Activated naive CD4-positive, alpha-beta T cell treated with Interleukin-2 at 50 U/mL for 16 hours (primary cell): ENCODE measurements around the gene ZSCAN22.

ENCODE experiments used
- DNase-seq: peaks from one replicate; pipeline ENCODE4 v3.0.0-alpha.2; 2020

ZSCAN22 gene

DNA sequence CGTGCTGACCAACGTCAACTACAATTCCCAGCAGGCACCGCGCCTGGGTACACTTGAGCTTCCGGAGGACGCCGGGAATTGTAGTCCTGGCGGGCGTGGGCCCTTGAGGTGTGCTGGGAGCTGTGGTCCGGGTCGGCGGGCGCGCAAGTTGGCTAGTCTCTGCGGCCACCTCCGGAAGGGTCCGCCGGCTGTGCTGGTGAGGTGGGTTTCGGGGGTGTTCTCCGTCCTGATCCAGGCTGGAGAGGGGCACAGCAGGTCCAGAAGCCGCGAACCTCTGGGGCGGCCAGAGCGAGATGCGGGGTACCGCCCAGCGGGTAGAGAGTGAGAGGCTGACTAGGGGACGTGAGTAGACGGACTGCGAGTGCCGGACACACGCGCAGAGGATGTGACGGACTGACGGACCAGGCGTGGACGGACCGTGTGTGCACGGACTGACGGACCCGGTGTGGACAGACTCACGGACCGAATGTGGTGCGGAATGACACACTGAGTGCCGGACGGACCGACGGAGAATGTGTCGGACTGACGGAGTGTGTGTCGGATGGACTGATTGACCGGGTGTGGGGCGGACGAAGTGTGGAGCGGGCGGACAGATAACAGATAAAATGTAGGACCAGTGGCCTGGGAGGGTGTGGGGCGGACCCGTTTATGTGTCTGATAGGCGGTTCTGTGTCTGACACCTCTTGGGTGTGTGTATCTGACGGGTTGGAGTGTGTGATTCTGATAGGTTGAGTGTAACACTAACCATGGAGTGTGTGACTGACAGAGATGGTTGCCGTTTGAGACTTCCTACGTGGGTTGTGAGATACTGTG, at the start of gene ZSCAN22:
TSS of gene ZSCAN22 (plus strand) at position 81 of the 813 bp plus-strand sequence. CDS start 7,809 bp downstream, outside the sequence.
- peak; percentile 91 for DNase-seq

DNA sequence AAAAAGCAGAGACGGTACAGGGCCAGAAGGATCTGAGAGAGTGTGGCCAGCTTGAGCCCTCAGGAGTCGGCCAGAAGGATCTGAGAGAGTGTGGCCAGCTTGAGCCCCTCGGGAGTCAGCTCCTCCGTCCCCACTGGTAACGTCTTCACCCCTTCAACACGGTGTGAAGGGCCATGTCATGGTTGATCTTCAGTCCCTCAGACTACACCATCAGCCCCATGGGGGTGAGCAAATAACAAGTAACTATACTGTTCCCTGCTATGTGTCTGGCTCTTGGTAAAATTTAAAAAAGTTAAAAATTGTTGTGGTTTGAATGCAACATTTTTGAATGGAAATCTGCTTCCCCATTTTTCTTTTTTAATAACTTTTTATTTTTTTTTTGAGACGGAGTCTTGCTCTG, 49.6 kb upstream of the ZSCAN22 start:
- no peak for DNase-seq

DNA sequence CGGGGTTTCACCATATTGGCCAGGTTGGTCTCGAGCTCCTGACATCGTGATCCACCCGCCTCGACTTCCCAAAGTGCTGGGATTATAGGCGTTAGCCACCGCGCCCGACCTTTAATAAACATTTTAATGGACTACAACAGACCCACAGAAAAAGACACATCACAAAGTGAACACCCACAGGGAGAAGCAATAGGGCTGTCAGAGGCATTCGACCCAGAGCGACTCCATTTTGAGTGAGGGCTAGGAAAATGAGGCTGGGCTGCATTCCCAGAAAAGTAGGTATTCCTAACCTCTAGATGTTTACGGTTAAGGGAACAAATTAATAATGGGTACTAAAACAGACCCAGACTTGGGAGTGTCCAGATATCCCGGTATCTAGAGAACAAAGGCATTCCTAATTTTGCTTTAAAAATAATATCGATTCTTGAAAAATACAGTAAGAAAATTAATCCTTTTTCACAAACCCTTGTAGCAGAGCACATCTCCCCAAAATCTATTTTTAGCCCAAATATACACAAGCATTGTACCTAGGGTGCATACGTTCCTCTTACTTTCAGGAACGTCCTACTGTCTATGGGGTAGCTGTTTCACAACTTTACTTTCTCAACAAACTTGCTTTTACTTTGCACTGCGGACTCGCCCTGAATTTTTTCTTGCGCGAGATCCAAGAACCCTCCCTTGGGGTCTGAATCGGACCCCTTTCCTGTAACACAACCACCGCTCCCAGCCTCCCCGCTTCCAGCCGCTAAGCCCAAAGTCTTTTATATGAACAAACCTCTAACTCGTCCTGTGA, 48.9 kb upstream of the ZSCAN22 start:
- no peak for DNase-seq

DNA sequence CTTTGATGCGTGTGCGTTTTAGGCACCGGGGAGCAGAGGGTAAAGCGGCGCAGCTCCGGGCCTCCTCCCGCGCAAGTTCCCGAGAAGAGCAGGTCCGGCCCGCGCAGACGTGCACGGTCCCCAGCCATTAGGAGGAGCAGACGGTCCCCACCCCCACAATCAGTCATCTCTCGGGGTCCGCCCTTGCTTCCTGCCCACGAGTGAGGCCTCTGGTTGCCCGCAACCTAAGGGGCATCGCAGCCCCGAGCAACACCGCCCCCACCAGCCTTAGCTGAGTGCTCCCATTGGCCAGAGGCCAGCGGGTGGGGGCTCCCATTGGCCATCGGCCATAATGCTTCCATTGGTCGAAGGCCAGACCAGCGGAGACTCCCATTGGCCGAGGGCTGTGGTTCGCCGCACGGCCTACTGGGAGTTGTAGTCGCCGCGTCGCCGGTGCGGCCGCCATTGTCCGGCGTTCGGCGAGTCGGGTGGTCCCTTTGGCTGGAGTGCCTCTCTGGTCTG, 48.2 kb upstream of the ZSCAN22 start, which contains the start of gene ZNF8:
TSS of gene ZNF8 (plus strand) at position 415 of the 501 bp plus-strand sequence. CDS start 127 bp downstream, outside the sequence.
- DNase-seq, result peak; percentile 99

DNA sequence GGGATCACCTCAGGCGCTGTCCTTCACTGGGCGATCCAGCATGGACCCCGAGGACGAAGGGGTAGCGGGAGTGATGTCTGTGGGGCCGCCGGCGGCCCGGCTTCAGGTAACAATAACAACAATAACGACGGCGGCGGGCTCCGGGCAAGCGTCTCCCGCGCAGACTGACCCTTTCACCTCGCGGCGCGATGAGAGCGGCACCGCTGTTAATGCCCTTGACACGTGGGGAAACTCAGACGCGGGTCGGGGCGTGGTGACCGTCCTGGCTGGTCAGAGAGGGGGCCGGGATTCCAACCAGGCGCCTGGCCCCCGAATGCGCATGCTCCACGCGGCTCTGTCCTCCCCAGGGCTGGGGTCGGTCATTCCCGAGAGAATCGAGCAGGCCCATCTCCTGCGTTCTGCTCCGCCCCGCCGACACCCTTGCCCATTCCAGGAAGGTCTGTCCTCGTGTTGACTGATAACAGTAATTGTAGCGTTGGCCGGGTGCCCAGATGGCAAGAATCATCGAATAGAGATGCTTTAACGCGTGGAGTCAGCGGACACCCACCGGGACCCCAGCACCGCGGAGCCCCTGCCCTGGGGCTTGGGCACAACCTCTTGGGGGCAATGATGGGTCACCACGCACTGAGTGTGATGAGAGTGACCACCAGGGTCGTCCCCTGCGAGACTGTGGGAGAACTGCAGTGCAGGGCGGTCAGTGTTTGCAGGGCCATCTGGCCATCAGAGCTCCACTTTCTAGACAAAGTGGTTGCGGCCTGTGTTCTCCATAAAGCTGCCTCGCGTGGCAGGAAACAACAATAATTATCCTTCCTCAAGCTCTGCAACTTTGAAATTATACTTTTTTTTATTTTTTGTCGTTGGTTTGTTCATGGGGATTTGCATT, 47.5 kb upstream of the ZSCAN22 start:
- DNase-seq, result peak; percentile 53

DNA sequence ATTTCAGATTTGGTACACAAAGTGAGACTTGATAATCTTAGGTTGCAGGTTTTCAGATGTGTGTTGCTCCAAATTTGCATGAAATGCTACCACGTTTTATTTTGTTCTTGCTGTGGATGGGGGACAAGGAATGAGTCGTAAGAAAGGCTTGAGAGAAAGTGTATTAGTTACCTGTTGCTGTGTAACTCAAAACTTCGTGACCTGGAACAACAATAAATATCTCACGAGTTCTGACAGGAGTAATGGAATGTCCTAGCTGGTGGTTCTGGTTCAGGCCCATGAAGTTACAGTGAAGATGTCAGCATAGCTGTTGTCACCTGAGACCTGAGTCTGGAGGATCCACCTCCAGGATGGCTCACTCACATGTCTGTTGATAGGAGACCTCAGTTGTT, 46.9 kb upstream of the ZSCAN22 start:
- no peak for DNase-seq

DNA sequence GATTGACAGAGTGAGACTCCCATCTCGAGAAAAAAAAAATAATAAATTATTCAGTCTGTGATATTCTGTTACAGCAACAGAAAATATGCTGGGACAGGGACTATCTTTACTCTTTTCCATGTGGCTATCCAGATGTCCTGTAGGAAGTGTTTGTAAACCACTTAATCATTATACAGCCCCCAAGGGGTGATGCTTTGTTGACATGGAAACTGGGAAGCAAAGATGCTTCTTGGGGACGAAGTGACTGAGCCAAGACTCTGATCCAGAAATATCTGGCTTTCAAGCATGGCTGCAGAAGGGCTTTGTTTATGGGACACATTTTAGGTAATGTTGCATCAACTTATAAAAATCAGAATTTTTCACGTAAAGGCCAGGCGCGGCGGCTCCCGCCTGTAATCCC, 42.6 kb upstream of the ZSCAN22 start:
- DNase-seq, result no peak

DNA sequence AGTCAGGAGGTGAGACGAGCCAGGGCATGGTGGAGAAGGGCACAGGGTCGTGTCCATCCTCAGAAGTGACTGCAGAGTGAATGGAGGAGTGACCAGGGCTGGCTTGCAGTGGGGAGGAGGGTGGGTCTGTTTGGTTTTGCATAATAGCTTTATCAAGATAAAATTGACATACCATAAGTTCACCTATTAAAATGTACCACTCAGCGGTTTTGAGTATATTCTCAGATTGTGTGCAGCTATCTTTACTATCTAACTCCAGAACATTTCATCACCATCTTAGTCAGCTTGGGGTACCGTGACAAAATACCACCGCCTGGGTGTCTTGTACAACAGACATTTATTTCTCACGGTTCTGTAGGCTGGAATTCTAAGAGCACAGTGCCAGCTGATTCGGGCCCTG, 34.9 kb upstream of the ZSCAN22 start:
- no peak for DNase-seq

DNA sequence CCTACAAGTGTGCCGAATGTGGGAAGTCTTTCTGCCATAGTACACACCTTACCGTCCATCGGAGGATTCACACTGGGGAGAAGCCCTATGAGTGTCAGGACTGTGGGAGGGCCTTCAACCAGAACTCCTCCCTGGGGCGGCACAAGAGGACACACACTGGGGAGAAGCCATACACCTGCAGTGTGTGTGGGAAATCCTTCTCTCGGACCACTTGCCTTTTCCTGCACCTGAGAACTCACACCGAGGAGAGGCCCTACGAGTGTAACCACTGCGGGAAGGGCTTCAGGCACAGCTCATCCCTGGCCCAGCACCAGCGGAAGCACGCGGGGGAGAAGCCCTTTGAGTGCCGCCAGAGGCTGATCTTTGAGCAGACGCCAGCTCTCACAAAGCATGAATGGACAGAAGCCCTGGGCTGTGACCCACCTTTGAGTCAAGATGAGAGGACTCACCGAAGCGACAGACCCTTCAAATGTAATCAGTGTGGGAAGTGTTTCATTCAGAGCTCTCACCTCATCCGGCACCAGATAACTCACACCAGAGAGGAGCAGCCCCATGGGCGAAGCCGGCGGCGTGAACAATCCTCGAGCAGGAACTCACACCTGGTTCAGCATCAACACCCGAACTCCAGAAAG, 31.9 kb upstream of the ZSCAN22 start:
- DNase-seq, result no peak

DNA sequence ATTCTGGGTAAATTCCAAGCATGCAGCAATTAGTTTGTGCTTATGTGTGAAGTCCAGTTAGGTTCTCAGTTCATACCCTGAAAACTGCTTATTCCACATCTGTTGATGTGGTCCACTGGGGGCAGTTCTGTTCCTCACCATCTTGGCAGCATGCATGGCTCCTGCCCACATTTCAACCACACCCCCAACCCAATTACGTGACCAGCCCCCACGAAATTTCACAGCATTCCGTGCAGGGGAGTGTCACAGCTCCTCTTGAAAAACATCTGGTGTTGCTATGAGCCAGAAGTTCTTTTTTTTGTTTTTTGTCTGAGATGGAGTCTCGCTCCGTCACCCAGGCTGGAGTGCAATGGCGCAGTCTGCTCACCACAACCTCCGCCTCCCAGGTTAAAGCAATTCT, 30.7 kb upstream of the ZSCAN22 start:
- DNase-seq, result no peak

DNA sequence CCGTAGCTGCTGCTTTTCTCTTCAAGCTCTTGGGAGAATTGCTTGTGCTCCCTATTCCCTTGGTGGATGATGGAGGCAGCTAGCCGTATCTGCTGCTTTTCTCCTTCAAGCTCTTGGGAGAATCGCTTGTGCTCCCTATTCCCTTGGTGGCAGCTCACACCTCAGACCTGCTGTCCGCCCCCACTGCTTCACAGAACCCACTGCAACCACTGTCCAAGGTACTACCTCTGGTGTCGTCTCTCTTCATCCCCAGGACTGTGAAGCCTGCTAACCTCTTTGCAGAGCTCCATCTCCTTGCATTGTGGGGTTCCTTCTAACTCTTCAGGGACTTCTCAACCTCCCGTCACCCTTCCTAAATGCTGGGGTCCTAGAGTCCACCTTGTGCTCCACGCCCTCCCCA, 26.2 kb upstream of the ZSCAN22 start:
- no peak for DNase-seq

DNA sequence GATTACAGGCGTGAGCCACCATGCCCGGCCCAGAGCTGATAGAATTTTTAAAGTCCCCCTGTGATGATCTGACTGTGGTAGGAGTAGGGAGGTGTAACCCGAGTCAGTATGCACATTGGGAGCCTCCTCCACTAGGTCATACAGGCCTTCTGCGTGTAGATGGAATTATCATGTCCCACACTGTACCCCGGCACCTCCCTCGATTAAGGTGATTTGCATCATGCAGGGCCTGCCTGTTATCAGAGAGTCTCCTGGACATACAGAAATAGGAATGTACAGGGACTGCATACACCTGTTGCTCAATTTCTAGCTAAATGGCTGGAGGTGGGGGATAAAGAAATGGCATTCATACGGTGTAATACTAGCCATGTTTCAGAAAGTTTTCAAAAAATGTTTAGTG, 22.5 kb upstream of the ZSCAN22 start:
- no peak for DNase-seq

DNA sequence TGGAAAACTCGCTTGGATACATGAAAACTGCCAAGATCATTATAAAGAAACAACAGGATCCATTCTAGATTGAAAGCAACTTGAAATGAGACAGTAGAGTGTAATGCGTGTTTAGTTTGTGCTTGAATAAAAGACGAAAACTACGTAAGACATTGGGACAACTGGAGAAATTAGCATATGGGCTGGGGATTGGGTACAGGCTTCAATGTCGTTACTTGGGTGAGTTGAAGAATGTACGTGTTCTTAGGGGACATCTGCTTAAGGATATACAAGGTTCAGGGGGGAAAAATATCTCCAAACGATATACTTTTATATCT, 22.1 kb upstream of the ZSCAN22 start:
- no peak for DNase-seq

DNA sequence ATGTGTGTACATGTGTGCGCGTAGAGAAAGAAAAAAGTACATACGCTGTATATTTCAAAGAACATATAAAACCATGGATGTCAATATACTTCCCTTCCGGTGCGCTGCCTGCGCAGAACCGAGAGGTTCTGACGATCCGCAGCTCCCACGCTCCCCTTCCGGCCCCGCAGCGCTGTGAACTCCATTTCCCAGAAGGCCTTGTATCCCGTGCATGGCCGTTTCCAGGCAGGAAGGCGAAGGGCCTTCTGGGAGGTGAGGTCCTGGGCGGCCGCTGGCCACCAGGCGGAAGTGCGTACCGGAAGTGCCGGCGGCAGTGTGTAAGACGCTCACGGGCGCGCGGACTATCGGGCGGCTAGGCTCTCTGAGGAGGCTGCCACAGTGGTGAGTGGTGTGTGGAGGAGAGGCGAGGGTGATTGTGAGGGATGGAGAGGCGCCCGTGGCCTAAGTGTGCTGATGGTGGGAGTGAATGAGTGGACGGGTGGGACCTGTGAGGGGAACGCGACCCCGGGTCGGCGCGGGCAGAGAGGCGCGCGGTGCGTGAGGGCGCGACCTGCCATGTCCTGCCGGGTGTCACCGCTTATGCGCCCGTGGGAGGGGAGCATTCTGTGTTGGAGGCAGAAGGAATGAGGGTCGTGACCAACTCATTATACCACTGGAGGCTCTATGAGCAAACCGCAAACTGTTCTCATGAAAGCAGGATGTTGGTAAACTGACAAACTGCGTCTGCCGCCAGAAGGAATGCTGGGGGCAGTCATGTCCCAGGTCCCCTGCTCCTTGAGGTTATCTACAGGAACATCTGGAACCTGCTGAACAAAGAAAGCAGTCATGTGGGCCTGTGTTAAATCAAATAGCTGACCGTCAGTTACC, 21.5 kb upstream of the ZSCAN22 start, which contains the start of gene ERVK3-1:
TSS of gene ERVK3-1 (plus strand) at position 313 of the 867 bp plus-strand sequence. CDS start 6,792 bp downstream, outside the sequence.
- peak; percentile 95 for DNase-seq

DNA sequence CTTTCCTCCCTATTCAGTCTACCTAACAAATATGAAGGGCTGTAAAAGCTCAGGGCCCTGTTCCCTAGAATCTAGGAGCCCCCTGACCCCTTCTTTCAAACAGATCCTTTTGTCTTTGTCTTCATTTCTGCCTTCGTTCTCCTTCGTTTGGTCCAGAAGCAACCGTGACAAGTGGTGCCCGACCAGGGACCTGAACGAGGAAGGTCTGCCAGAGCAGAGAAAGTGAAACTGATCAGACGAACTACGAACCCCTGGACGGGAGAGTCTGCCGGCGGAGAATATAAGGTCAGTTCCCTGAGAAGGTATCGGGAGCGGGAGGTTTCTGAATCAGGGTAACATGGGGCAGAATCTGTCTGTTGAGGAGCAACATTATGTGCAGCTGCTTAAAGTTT, 20.9 kb upstream of the ZSCAN22 start:
- no peak for DNase-seq

DNA sequence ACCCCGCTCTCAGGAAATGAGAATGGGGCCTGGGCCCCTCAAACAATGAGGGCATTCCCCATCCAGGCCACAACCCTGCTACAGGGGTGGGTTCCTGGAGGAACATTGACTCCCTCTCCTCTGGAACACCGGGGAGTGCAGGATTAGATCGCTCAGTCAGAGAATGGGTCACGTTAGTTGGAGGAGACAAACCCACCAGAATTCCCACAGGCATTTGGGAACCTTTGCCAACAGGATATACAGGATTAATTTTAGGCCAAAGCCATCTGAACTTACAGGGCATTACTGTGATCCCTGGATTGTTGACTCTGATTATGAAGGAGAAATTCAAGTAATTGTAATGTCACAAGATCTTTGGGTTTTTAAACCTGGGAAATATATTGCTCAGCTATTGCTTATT, 19.1 kb upstream of the ZSCAN22 start:
- DNase-seq, result no peak

DNA sequence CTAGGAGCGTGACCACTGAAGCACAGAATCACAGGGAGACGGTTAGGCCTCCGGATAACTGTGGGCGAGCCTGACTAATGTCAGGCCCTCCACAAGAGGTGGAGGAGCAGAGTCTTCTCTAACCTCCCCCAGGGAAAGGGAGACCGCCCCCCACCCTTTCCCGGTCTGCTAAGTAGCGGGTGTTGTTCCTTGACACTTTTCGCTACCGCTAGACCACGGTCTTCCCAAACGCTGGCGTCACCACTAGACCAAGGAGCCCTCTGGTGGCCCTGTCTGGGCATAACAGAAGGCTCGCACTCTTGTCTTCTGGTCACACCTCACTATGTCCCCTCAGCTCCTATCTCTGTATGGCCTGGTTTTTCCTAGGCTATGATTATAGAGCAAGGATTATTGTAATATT, 16.1 kb upstream of the ZSCAN22 start:
- peak; percentile 11 for DNase-seq

DNA sequence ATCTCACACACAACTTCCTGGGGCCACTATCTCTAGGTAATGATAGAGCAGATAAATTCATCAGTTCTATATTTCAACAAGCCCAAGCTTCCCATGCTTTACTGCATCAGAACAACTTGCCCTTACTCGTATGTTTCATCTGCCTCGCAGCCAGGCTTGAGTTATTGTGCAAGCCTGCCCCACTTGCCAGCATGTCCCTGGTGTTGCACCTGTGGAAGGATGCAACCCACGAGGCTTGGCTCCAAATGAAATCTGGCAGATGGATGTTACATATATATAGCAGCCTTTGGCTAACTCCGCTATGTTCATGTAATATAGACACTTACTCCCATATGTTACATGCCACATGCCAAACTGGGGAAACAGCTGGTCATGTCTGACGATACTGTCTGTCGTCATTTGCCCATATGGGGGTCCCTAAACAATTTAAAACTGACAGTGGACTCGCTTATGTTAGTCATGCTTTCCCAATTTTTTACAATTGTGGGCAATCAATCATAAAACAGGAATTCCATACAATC, 15.4 kb upstream of the ZSCAN22 start:
- DNase-seq, result no peak

DNA sequence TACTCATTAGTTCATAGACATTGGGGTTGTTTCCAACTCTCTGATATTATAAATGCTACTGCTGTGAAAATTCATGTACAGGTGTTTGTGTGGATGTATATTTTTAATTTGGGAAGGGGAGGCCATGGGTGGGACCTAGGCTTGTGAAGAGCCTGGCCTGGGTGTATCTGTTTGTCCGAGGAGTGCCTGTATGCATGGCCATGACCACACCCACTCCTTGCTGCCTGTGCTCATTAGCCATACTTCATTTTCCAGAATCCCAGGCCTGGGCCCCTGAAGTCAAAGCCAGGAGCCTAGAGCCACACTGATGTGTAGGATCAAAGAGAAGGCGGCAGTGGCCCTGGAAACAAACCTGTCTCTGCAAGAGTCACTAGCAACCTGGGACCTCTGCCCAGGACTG, 11.2 kb upstream of the ZSCAN22 start:
- DNase-seq, result no peak

DNA sequence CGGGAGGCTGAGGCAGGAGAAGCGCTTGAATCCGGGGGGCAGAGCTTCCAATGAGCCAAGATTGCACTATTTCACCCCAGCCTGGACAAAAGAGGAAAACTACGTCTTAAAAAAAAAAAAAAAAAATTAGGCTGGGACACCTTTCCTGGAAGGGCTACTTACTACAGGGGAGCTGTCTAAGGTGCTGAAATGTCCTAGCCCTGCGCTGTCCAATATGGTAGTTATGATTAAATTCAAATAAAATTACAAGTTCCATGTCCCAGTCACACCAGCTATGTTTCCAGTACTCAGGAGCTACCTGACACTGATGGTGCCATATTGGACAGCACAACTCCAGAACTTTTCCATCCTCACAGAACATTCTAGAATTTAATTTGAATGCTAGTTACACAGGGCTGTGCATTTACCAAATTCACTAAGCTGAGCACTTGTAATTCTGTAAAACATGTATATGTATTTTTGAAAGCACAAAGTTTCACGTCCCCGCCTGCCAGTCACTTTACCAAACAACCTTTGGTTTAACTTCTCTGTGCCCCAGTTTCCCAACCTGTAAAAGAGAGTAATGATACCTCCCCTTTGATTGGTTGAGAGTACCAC, 9.2 kb upstream of the ZSCAN22 start:
- no peak for DNase-seq

DNA sequence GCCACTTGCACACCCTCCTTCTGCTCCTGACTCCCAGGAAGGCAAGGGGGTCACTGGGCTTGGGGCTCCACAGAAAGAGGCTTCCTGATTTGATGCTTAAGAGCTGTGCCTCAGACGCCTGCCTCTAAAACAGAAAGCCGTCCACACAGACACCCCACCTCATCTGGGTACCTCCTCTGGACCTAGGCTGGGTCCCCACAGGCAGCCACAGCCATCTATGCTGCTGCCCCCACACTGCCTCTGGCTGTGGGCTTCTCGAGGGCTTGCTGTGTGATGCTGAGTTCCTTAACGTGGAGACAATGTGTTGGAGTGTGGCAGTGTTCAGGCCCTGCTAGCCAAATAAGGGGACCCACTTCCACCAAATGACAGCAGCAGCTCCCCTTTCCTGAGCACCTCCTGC, 8.5 kb upstream of the ZSCAN22 start:
- DNase-seq, result no peak
